GM21447 (cell line): ENCODE measurements around the gene CENPA.
"Not testable (repeated sequence)": the region's sequence is repeated elsewhere in the genome, so short reads cannot be mapped to it uniquely, and the experiment has no call there.

Source experiments
- ATAC-seq: cut with Tn5 transposase; IDR thresholded peaks from one replicate; pipeline ENCODE4 v1.9.1; 2021; ENCODE audit not compliant: unreplicated experiment

CENPA gene

GRCh38 chr2:26785431-26786206 lies at the start of gene CENPA:
Gene CENPA (plus strand): TSS chr2:26786056. CDS start chr2:26786197, 141 bp downstream.
- ATAC-seq = peak; percentile 99

DNA sequence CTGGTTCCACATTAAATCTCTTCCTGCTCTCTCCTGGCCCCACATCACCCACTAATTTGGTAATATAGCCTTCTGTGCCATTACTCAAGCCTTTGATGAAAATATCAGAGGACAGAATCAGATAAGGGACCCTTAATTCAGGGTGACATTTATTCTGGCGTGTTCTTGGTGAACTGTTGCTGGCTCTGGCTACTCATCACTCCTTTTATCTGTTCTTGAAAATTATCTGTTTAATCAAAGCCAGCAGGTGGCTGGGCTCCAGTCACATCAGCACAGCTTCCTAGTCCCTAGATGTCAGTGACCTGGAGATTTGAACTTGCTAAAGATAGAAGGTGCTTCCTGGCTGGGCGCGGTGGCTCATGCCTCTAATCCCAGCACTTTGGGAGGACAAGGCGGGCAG lies 48.6 kb upstream of the CENPA start:
- ATAC-seq = no peak

DNA sequence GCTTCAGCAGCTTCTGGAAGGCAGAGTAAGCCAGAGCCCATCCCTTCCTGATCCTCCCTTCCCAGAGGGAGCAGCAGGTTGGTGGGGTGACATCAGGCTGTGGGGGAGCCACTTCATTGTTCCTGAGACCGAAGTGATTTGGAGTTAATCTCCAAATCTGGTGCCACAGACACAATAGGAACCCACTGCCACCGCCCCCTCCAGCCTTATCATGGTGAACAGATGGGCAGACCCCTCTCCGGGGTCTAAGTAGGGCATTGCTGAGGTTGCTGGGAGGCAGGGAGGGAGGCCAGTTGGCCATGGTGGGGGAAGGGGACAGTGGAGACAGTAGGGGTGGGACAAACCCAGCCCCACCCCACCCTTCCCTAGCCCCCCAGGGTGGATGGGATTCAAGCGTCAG lies 47.4 kb upstream of the CENPA start:
- no peak for ATAC-seq

- no peak for ATAC-seq
Measured at GRCh38 chr2:26739514-26739913, 46.3 kb upstream of the CENPA start.

DNA sequence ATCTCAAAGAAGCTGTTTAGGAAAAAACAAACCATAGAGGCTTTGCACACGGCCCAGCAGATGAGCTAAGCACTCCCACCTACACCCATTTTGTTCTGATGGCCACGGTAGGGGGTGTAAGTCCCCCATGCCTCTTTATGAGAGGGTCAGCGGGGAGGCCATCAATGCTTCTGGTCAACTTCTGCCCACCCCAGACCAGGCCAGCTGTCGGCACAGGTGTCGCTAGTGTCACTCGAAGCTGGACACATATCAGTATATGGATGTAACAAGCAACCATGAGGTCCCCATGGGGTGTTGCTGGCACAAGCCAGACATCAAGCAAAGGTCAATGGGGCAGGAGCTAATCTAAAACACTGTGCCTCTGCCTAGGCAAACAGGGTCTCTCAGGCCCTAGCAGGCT lies 45.5 kb upstream of the CENPA start:
- ATAC-seq = no peak

GRCh38 chr2:26740890-26741302 lies 45.0 kb upstream of the CENPA start:
- ATAC-seq = no peak

- ATAC-seq = no peak
Measured at GRCh38 chr2:26742048-26742770, 43.6 kb upstream of the CENPA start.

GRCh38 chr2:26743852-26744251 lies 42.0 kb upstream of the CENPA start:
- ATAC-seq = no peak

- no peak for ATAC-seq
Measured at GRCh38 chr2:26744953-26745352, 40.9 kb upstream of the CENPA start.

DNA sequence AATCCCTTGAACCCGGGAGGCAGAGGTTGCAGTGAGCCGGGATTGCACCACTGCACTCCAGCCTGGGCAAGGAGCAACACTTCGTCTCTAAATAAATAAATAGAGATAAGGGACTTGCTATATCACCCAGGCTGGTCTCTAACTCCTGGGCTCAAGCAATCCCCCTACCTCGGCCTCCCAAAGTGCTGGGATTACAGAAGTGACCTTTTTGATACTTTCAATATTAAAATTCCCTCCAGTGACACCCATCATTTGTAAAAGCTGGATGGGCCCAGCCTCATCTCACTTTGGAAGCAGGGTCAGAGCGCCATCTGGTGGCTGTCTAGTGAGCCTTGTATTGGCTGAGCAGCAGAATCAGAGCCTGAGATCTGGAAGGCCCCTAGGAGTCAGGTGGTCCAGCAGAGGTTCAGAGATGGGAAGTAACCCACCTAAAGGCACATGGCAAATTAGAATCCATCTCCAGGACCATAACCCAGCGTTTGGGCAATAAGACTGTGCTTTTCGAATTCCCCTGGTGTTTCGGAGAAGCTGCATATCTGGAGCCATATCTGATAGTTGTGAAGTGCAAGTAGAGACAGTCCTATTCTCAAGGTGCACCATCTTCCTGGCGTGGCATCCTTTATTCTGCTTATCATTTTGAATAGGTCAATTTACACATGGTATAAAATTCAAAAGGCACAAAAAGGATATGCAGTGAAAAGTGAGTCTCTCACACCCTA lies 40.1 kb upstream of the CENPA start:
- no peak for ATAC-seq

DNA sequence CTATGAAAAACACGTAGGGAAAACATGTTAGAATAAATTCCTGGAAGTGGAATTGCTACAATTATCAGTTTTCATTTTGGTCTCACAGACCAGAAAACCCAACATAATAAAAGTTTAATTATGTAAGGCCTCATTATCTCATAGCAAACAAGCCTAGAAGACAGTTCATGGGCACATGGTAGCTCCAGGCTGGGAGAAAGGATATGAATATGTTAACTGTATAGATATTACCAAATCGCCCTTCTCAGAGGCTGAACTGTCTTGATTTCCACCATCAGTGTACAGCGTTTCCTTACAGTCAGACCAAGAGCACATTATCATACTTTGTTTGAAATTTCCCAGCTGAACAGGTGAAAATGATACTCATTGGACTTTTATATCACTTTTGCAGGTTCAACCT lies 38.9 kb upstream of the CENPA start:
- ATAC-seq = no peak

GRCh38 chr2:26749787-26750420 lies 36.0 kb upstream of the CENPA start:
- ATAC-seq = not testable (repeated sequence)

DNA sequence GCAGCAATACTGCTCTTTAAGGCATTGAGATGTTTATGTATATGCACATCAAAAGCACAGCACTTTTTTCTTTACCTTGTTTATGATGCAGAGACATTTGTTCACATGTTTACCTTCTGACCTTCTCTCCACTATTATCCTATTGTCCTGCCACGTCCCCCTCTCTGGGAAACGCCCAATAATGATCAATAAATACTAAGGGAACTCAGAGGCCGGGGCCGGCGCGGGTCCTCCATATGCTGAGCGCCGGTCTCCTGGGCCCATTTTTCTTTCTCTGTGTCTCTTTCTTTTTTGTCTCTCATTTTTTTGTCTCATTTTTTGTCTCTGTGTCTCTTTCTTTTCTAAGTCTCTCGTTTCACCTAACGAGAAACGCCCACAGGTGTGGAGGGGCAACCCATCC lies 35.4 kb upstream of the CENPA start:
- ATAC-seq = not testable (repeated sequence)

DNA sequence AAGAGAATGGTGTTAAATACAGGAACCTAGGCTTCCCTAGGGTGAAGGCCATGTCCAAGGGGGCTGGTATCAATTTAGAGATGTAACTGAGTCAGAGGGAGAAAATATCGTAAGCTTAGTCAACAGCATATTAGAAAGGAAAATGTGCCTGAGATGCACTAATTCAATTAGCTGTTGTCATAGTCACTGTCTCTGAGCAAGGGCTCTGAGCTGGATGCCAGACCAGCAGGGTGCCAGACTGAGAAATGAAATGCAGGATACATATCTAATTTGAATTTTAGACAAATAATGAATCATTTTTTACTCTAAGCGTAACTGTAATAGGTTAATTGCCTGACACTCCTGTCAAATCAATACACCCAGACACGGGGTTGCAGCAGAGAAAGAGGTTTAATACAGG lies 33.2 kb upstream of the CENPA start:
- no peak for ATAC-seq

- no peak for ATAC-seq
Measured at GRCh38 chr2:26754539-26754938, 31.3 kb upstream of the CENPA start.

DNA sequence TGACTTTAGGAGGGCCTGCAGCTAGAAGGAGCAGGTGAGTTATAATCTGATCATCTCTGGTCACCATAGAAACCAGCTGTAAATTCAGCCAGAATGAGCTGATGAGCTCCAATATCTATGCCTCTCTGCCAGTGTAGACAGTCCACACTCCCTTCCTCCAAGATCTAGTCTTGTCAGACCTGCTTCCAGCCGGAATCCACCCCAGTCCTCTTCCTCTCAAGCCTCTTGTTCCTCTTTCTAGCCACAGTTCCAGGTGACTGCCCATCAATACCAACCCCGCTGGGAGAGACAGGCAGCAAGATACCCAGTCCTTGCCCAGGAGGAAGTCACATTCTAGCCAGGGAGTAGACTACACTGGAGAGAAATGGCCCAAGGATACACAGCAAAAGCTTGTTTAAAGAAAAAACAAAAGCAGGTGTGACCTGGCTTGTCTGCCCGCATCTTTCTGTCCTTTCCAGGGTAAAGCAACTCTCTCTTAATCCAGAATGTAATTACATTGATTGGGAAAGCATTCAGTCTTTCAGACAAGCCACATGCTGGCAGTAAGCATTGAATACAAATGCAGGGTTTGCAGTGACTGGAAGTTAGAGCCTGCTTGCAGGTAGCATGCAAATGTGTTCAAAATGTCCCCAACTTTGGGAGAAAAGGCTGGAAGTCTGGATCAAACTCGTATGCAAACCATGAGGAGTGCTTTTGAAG lies 30.7 kb upstream of the CENPA start:
- ATAC-seq = no peak

GRCh38 chr2:26756337-26756736 lies 29.5 kb upstream of the CENPA start:
- ATAC-seq = no peak

DNA sequence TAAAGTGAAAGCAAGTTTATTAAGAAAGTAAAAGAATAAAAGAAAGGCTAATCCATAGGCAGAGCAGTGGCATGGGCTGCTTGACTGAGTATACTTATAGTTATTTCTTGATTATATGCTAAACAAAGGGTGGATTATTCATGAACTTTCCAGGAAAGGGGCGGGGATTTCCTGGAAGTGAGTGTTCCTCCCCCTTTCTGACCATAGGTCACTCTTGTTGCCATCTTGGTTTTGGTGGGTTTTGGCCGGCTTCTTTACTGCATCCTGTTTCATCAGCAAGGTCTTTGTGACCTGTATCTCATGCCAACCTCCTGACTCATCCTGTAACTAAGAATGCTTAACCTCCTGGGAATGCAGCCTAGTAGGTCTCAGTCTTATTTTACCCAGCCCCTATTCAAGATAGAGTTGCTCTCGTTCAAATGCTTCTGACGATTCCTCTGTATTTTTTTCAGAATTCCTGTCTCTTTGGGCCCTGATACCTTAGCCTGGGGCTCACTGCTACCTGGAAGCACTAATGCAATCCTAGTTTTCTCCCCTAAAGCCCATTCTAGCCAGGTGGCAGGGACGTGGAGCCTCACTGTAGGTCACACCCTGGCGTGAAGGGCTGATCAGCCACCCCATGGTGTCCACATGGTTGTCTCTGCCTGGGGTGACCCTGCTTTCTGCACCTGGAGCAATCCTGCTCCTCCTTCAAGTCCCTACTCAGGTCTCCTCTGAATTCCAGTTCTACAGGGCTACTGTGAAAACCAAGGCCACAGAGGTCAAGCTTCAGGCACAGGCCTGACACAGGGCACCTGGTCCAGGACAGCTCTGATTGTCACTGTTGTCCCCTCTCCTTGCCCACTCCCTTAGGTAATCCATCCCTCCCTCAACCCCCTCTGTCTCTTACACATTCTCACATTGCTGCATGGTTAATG lies 27.7 kb upstream of the CENPA start:
- peak; percentile 59 for ATAC-seq

DNA sequence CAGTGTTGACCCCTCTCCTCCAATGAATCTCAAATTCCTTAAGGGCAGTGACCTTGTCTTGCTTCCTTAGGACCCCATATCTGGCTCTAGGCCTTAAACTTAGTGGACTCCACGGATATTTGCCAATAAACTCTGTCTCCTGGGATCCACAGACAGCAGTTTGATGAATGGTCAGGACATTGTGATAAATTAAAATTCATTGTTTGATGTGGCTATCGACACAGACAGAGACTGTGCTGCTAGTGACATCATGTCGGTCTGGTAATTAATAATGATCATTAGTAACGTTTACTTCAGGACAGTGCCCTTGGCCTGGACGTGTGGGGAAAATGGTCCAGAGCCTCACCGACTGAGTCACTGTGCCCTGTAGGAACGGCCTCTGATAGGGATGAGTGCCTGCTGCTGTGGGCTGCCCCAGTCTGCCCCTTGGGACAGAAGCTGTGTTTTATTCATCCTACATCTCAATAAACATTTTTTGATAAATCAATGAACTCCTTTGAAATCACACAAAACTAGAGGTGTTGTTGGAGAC lies 27.0 kb upstream of the CENPA start:
- ATAC-seq = no peak
